Inflammatory macrophage treated with lipopolysaccharide for 4 hours (primary cell): ENCODE measurements around the gene MRPL48.

ENCODE experiments used
- DNase-seq: peaks from one replicate; pipeline ENCODE4 v3.0.0-alpha.2; 2020

MRPL48 gene

DNA sequence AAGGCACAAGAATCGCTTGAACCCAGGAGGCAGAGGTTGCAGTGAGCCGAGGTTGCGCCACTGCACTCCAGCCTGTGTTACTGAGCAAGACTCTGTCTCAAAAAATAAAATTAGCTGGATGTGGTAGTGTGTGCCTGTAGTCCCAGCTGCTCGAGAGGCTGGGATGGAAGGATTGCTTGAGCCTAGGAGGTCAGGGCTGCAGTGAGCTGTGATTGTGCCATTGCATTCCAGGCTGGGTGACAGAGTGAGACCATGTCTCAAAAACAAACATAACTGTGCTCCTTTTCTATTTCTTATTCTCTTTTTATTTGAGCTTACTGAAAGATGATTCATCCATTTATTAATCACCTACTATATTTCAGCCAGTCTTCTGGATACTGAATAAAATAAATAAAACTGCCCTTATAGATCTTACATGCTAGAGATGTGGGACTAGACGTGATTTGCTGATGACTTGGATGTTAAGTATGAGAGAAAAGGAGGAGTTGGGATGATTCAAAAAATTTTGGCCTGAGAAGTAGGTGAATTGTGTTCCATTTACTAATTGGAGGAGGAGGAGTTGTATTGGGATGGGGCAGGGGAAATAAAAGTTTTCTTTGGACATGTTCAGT is 107.2 kb downstream of the MRPL48 start:
- no peak for DNase-seq

DNA sequence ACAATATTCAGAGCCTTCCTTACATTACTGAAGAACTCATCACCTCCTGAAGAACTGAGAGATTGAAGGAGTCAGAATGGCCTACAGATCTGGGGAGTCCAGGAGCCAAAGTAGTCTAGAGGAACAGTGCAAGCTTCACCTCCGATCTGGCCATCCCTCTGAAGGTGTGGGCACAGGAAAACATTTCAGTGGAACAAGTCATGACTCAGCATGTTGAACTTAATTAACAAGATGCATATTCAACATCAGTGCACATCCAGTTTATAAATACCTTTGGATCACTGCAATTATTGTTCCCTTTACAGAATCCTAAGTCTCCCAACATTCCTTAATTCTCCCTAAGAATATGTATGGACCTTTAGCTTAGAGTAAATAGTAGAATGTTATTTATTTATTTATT is 114.6 kb downstream of the MRPL48 start:
- no peak for DNase-seq

DNA sequence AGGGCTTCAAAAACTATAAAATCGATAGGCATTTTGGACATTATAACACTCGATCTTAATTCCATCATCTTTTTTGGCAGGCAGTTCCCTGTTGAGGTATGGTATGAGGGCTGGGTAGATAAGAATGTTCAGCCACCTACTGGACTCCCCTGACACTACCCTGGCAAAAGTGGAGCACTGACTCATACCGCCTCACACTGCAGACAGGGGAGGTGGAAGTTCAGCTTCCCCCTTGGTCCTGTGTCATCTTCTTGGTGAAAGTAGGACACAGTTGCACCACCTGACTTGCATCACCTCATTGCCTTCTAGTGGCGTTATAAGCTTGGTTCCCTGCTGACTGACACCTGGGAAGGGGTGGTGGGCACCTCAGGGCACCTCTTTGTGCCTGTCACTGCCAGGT is 119.5 kb downstream of the MRPL48 start:
- DNase-seq, result peak; percentile 40

DNA sequence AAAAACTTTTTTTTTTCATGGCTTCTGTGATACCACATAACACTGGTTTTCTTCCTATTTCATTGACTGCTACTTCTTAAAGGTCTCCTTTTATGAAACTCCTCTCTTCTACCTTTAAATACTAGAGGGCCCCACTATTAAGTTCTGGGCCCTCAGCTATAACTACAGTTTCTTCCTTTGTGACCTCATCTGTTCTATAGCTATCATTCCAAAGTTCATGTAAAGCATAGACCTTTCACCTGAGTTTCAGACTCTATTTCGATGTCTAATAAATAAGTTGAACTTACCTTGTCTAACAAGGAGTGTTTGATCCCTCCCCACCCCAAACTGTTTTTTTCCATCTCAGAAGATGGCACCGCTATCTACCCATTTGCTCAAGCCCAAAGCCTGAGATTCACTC is 124.4 kb downstream of the MRPL48 start:
- no peak for DNase-seq

DNA sequence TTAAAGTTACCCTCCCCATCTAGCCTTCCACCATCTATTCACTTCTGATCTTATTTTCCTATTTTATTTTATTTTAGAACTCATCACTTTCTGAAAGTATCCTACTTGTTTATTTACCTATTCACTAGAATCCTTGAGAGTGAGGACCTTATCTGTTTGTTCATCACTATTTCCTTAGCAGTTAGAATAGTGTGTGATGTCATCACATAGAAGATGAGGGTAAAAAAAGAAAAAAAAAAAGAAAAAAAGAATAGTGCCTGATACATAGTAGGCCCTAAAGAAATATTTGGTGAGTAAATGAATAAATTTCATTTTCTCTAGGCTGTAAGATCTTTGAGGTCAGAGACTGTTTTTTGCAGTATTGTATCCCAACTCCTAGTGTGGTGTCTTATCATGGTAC is 125.8 kb downstream of the MRPL48 start:
- no peak for DNase-seq

DNA sequence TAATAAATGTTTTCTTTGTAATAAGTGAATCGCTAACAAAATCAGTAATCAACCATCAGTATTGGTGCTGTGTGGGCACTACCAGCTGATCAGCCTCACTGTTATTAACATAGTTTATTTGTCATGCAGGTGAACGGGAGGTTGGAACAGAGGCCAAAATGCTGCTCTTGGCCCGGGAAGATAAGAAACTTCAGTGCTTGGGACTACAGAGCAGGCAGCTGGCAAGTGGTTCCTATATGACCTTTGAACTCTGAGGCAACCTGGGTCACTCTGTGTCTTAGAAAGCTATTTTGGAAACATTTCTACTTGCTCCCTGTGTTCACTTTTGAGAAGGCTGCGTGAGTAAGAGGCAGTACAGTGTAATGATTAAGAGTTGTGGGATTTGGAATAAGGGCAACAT is 126.6 kb downstream of the MRPL48 start:
- DNase-seq, result no peak
